Measurements from ENCODE around the gene HLF.
"Not testable (repeated sequence)": the region's sequence is repeated elsewhere in the genome, so short reads cannot be mapped to it uniquely, and the experiment has no call there.

The HLF gene

DNA sequence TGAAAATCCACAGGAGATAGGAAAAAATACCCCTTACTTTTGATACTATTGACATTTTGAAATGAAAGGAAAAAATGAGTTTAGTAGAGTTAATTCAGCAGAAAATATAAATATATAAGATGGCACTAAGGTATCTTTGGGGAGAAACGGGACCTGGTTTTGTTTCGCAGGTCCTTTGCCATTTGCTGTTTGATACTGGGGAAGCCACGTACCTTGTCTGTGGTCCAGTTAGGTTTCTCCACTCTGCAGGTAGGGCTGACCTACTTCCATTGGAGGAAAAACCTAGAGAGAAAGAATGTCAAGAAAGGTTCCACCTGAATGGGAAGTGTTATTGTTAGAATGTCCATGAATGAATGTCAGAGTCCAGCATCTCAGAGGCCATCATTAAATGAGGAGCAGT, 48.1 kb downstream of the HLF start:
- DNase-seq, result no peak

GRCh38 chr17:55314061-55314783, 49.5 kb downstream of the HLF start:
- DNase-seq, result no peak

DNA sequence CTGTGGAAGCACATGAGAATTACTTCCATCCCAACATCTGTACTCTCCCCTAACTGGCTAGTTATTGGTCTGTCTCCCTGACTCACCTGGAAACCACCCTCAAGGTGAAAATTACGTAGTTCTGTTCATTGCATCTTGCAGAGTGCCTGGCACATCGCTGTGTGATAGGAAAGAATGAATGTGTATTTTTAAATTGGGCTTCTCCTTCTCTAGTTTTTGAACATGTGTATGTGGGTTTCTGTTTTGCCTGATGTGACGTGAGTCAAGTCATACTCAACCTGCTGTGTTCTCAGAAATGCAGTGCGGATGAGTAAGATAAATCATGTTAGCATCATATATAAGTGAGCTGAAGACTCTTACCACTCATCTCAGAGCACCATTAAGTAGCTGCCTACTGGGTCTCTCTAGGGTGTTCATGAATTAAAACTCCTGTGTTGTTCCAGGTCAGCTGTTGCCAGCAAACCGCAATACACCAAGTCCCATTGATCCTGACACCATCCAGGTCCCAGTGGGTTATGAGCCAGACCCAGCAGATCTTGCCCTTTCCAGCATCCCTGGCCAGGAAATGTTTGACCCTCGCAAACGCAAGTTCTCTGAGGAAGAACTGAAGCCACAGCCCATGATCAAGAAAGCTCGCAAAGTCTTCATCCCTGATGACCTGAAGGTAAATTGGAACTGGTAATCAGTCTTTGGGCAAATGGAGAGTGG, 50.2 kb downstream of the HLF start:
- DNase-seq, result no peak

- no peak for DNase-seq
Measured at GRCh38 chr17:55316499-55316898, 51.7 kb downstream of the HLF start.

GRCh38 chr17:55317284-55317683, 52.5 kb downstream of the HLF start:
- DNase-seq, result no peak

GRCh38 chr17:55318081-55318480, 53.3 kb downstream of the HLF start:
- DNase-seq, result no peak

DNA sequence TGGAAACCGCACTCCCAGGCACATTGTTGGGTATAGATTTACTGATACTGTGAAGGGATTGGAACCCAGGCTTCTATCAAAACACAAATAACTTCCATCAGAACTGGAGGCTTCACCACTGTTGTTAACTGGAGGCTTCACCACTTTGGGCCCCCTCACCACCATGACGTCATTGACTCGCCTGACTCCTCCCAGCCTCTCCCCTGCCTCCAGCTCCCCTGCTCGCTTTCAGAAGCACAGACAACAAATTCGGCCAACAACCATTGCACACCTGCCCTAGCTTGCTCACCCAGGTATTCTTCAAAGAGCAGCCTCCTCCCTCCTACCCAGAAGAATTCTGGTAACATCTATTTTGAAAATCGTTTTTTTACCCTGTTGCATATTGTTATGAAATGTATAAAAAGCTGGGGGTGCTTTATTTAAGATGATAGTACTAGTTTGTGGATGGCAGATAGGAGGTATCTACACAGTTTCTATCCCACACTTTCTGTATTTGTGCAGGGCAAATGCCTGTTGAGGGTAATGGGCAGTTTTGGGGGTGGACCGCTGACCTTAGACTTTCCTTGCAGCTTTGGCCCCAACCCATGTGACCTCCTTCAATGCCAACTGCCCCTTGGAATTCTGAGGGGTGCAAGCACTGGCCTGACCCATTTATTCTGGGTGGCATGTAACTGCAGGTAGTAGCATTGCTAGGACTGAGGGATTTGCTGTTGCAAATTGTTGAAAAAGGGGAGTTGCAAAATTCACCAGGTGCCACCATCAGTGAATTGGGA, 54.1 kb downstream of the HLF start:
- DNase-seq, result no peak

DNA sequence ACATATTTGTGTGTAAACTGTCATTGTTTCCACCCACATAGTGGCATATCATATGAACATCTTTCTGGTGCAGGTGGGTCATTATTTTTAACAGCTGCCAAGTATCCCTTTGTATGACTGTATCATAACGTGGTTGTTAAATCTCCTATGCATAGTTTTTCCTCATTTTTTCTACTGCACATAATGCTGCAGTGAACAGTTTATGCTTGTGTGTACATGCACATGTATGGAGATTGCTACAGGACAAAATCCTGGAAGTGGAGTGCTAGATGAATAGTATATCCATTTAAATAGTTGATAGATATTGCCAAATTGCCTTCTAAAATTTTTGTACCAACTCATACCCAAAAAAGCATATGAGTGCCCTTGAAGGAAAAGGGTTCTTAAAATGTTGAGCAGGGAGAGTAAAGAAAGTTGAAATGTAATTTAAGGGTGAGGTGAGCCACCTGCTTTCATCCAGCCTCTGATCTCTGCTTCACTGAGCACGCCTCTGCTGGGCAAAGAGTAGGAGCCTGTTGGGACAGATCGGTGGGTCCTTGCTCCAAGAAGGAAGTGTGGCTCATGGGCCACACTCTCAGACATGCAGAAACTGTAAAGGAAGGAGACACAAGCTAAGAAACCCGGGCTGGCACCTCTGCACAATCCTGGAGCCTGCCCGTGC, 55.3 kb downstream of the HLF start:
- no peak for DNase-seq

- DNase-seq, result no peak
Measured at GRCh38 chr17:55320594-55321426, 56.0 kb downstream of the HLF start.

- no peak for DNase-seq
Measured at GRCh38 chr17:55321427-55322060, 56.8 kb downstream of the HLF start.

GRCh38 chr17:55322453-55322985, 57.8 kb downstream of the HLF start:
- no peak for DNase-seq

DNA sequence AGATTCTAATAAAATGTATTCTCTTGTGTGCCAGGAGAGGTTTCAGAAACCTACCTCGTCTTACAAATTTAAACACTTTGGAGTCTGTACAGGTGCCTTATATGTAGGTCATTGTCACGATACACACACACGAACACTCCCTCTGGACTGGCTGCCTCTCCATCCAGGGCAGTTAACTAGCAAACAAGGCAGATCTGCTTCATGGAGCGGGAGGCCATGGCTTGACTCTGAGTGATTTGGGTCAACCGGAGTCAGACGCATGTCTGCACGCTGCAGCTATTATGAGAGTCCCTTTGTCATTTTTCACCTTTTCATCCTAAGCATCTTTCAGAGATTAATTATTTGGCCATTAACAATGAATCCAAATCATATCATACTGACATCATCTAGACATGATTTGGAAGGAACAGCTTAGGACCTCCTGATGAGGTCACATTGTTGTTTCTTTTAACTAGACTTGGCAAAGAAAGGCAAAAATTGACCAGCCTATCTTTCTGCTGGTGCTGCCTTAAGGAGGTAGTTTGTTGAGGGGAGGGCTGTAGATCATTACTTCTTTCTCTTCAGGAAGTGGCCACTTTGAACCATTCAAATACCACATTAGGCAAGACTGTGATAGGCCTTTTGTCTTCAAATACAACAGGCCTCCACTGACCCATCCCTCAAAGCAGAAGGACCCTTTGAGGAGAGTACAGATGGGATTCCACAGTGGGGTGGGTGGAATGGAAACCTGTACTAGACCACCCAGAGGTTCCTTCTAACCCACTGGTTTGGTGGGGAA, 58.9 kb downstream of the HLF start:
- DNase-seq, result no peak

DNA sequence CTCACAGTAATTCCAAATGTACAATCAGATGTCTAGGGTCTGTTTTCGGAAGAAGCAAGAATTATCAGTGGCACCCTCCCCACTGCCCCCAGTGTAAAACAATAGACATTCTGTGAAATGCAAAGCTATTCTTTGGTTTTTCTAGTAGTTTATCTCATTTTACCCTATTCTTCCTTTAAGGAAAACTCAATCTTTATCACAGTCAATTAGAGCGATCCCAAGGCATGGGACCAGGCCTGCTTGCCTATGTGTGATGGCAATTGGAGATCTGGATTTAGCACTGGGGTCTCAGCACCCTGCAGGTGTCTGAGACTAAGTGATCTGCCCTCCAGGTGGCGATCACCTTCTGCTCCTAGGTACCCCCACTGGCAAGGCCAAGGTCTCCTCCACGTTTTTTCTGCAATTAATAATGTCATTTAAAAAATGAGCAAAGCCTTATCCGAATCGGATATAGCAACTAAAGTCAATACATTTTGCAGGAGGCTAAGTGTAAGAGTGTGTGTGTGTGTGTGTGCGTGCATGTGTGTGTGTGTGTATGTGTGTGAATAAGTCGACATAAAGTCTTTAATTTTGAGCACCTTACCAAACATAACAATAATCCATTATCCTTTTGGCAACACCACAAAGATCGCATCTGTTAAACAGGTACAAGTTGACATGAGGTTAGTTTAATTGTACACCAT, 59.7 kb downstream of the HLF start:
- DNase-seq, result no peak

DNA sequence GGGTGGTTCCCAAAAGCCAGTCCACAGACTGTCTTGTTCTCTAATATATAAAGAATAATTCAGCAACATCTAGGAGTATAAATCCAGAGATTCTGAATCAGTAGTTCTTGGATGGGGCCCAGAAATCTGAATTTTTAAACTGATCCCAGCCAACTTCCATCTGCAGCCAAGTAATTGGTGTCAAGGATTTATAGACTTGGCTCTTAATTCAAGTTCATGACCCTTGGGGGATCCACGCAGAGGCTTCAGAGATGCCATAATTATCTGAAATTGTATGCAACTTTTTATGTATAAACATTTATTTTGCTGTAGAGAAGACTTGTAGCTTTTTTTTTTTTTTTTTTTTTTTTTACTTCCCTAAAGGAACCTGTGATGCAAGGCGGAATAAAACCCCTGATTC, 60.6 kb downstream of the HLF start:
- no peak for DNase-seq

- DNase-seq, result no peak
Measured at GRCh38 chr17:55326030-55326429, 61.3 kb downstream of the HLF start.

- no peak for DNase-seq
Measured at GRCh38 chr17:55327225-55328088, 62.7 kb downstream of the HLF start.

DNA sequence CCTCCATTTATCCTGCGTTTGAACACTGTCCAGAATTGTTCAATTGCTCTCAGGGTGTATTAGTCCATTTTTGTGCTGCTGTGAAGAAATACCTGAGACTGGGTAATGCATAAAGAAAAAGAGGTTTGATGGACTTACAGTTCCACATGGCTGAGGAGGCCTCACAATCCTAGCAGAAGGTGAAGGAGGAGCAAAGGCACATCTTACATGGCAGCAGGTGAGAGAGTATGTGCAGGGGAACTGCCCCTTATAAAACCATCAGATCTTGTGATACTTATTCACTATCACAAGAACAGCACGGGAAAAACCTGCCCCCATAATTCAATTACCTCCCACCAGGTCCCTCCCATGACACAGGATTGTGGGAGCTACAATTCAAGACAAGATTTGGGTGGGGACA, 63.8 kb downstream of the HLF start:
- not testable (repeated sequence) for DNase-seq

GRCh38 chr17:55330344-55330933, 65.7 kb downstream of the HLF start:
- no peak for DNase-seq

All from inflammatory macrophage (primary cell).